Measurements from ENCODE around the gene NUP205.

GRCh38 chr7:135523146-135523545 is 34.6 kb upstream of the NUP205 start:
- TF ChIP-seq POLR2AphosphoS5 (IDR thresholded peaks at IDR 0.05): no peak
- TF ChIP-seq CTCF (IDR thresholded peaks at IDR 0.05): no peak
- no peak for TF ChIP-seq POLR2A (IDR thresholded peaks at IDR 0.05)
- no peak for TF ChIP-seq EP300 (IDR thresholded peaks at IDR 0.05)
